ENCODE data around the gene NECAP2. TPM values are rescaled to one million over a fixed set of nuclear protein-coding genes. Genes with fewer than 3 reads are reported as not detected.

The NECAP2 gene
- total and polyA plus RNA-seq, 7 donors: 22.8 to 59.2 (median 38.0) TPM

DNA sequence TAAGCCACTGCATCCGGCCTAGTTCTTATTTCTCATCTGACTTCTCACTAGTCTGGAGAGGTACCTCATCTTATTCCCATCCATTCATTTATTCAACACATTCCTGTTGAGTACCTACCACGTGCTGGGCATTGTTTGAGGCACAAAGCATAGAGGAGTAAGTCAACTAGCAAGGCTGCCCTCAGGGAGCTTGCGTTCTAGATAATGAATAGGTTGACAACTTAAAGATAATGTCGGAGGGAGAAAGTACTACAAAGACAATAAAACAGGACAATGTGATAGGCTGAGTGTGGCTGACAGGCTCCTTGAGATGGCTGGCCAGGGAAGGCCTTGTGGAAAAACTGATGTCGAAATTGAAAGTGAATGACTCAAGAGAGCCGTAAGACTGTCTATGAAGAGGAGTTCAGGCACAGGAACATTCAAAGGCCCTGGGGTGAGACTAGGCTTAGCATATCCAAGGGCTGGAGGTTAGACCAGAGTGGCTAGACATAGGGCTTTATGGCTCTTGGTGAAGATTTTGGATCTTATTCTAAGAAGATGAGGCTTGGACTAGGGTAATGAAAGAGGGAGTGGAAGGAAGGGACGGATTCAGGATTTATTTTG is 21.6 kb upstream of the NECAP2 start:
- no peak overlapping the region for H3K4me3 ChIP-seq
- WGBS, 2 donors: 86 to 88% methylated on average over 7 of the region's 7 CpGs
- peaks cover 0 to 4% (median 0%) of the 10 kb centered on the region in 3 donors for H3K27me3 ChIP-seq
- H3K4me1 ChIP-seq: no peaks in the 10 kb centered on the region
- TF ChIP-seq POLR2AphosphoS5 (IDR thresholded peaks at IDR 0.05): no peak
- no peak for TF ChIP-seq EP300 (IDR thresholded peaks at IDR 0.05)
- TF ChIP-seq POLR2A (IDR thresholded peaks at IDR 0.05): no peak
- TF ChIP-seq, protein P1, sequence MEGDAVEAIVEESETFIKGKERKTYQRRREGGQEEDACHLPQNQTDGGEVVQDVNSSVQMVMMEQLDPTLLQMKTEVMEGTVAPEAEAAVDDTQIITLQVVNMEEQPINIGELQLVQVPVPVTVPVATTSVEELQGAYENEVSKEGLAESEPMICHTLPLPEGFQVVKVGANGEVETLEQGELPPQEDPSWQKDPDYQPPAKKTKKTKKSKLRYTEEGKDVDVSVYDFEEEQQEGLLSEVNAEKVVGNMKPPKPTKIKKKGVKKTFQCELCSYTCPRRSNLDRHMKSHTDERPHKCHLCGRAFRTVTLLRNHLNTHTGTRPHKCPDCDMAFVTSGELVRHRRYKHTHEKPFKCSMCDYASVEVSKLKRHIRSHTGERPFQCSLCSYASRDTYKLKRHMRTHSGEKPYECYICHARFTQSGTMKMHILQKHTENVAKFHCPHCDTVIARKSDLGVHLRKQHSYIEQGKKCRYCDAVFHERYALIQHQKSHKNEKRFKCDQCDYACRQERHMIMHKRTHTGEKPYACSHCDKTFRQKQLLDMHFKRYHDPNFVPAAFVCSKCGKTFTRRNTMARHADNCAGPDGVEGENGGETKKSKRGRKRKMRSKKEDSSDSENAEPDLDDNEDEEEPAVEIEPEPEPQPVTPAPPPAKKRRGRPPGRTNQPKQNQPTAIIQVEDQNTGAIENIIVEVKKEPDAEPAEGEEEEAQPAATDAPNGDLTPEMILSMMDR (IDR thresholded peaks at IDR 0.05): no peak
- no peaks in the 10 kb centered on the region for H3K36me3 ChIP-seq
- H3K9me3 ChIP-seq: no peaks in the 10 kb centered on the region
- no peak for DNase-seq
- H3K27ac ChIP-seq: no peak overlapping the region
- intact Hi-C loops (cut with DNase I): no loop called here

DNA sequence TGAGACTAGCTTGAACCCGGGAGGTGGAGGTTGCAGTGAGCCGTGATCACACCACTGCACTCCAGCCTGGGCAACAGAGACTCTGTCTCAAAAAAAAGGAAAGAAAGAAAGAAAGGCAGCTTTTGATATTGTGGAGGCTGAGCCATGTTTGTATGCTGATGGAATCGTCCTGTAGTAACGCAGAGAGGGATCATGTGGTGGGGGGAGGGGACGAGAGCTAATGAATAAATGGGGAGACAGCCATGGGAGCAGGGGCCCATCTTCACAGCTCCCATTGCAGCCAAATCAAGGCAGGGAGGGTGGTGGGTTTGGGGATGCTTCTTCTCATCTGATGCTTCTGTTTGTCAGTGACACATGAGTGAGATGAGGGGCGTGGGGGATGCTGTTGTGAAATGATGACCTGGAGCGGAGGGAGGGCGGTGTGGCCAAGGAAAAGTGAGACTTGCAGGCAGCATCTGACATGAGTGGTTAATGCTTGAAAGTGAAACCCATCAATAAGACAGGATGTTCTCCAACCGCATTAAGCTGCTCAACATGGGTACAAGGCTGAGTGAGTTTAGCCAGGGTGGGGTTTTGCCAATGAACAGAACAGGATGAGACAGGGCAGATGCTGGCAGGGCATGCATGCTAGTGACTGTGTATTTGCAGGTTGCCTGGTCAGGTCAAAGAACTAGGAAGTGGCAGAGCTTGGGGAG is 20.0 kb upstream of the NECAP2 start:
- no peaks in the 10 kb centered on the region for H3K9me3 ChIP-seq
- H3K27ac ChIP-seq: no peak overlapping the region
- WGBS, 2 donors: 61 to 67% methylated on average over 9 of the region's 9 CpGs
- TF ChIP-seq EP300 (IDR thresholded peaks at IDR 0.05) (no peak), POLR2A (IDR thresholded peaks at IDR 0.05) (no peak), POLR2AphosphoS5 (IDR thresholded peaks at IDR 0.05) (no peak)
- TF ChIP-seq, protein P1 (IDR thresholded peaks at IDR 0.05): no peak
- no peak for DNase-seq
- no peaks in the 10 kb centered on the region for H3K36me3 ChIP-seq
- intact Hi-C loops (cut with DNase I): no loop called here
- peaks cover 0 to 4% (median 0%) of the 10 kb centered on the region in 3 donors for H3K27me3 ChIP-seq
- H3K4me1 ChIP-seq: no peaks in the 10 kb centered on the region
- H3K4me3 ChIP-seq: no peak overlapping the region

DNA sequence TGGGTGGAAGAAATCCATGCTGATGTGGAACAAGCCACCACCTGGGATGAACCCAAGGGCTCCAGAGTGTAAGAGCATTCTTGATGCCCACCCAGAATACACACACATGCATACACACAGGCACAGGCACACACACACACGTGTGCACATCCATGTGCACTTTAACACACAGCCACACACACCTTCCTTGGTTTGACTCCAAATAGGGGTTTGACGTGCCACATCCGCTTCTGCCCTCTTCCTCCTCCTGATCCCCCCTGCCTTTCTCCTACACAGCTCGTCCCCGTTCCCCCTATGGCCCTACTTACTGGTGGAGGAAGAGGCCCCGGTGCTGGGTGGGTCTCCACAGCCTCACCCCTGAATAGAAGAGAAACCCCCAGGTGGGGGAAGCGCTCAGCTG is 19.3 kb upstream of the NECAP2 start:
- Histone ChIP-seq H3K4me3 (no peak overlapping the region), H3K9me3 (no peaks in the 10 kb centered on the region), H3K27me3 (peaks cover 0 to 4% (median 0%) of the 10 kb centered on the region in 3 donors), H3K27ac (no peak overlapping the region), H3K4me1 (no peaks in the 10 kb centered on the region), H3K36me3 (no peaks in the 10 kb centered on the region)
- no peak for DNase-seq
- TF ChIP-seq POLR2AphosphoS5 (IDR thresholded peaks at IDR 0.05) (no peak), EP300 (IDR thresholded peaks at IDR 0.05) (no peak), POLR2A (IDR thresholded peaks at IDR 0.05) (no peak)
- TF ChIP-seq, protein P1 (IDR thresholded peaks at IDR 0.05): no peak
- 80 to 81% methylated on average over 7 of the region's 7 CpGs for WGBS, 2 donors
- intact Hi-C loops (cut with DNase I): no loop called here

GRCh38 chr1:16422041-16422440 is 18.5 kb upstream of the NECAP2 start:
- no peaks in the 10 kb centered on the region for H3K9me3 ChIP-seq
- H3K4me1 ChIP-seq: no peaks in the 10 kb centered on the region
- intact Hi-C loops (cut with DNase I): no loop called here
- 87% methylated on average over 7 of the region's 7 CpGs for WGBS, 2 donors
- H3K36me3 ChIP-seq: no peaks in the 10 kb centered on the region
- no peak overlapping the region for H3K4me3 ChIP-seq
- TF ChIP-seq, protein P1 (IDR thresholded peaks at IDR 0.05): no peak
- TF ChIP-seq POLR2A (IDR thresholded peaks at IDR 0.05) (no peak), EP300 (IDR thresholded peaks at IDR 0.05) (no peak)
- H3K27me3 ChIP-seq: peaks cover 0 to 4% (median 0%) of the 10 kb centered on the region in 3 donors
- H3K27ac ChIP-seq: no peak overlapping the region
- DNase-seq: no peak
